ENCODE results near the gene USP38.
"Not testable (repeated sequence)": the region's sequence is repeated elsewhere in the genome, so short reads cannot be mapped to it uniquely, and the experiment has no call there.

The USP38 gene

GRCh38 chr4:143184503-143185252 is at the start of gene USP38:
Gene USP38 (plus strand): TSS chr4:143184917. CDS start chr4:143185451, 534 bp downstream.
- peak; percentile 88 to 99 (median 97) for DNase-seq

- no peak for DNase-seq
Observed at GRCh38 chr4:143135358-143135757, 49.4 kb upstream of the USP38 start.

- no peak for DNase-seq
Observed at GRCh38 chr4:143140696-143141095, 44.0 kb upstream of the USP38 start.

- peak in 1 of 3 experiments; percentile 26 for DNase-seq
Observed at GRCh38 chr4:143148521-143148920, 36.2 kb upstream of the USP38 start.

GRCh38 chr4:143156853-143157252 is 27.9 kb upstream of the USP38 start:
- DNase-seq = no peak

GRCh38 chr4:143163614-143164013 is 21.1 kb upstream of the USP38 start:
- DNase-seq = no peak

- not testable (repeated sequence) for DNase-seq
Observed at GRCh38 chr4:143166722-143167121, 18.0 kb upstream of the USP38 start.

GRCh38 chr4:143178923-143179322 is 5.8 kb upstream of the USP38 start:
- DNase-seq = peak in 2 of 3 experiments; percentile 44 to 72

- DNase-seq = peak in 1 of 3 experiments; percentile 75
Observed at GRCh38 chr4:143183513-143184216, 1.1 kb upstream of the USP38 start.

- DNase-seq = no peak
Observed at GRCh38 chr4:143184217-143184502, 557 bp upstream of the USP38 start.

- peak in 2 of 3 experiments; percentile 33 to 63 for DNase-seq
Observed at GRCh38 chr4:143185253-143186107, 763 bp downstream of the USP38 start.

- DNase-seq = no peak
Observed at GRCh38 chr4:143186212-143186611, 1.5 kb downstream of the USP38 start.

GRCh38 chr4:143186649-143187048 is 1.9 kb downstream of the USP38 start:
- DNase-seq = peak in 1 of 3 experiments; percentile 31

GRCh38 chr4:143188136-143189088 is 3.7 kb downstream of the USP38 start:
- no peak for DNase-seq

- no peak for DNase-seq
Observed at GRCh38 chr4:143189528-143189927, 4.8 kb downstream of the USP38 start.

- DNase-seq = peak in 1 of 3 experiments; percentile 7
Observed at GRCh38 chr4:143195581-143195980, 10.9 kb downstream of the USP38 start.

GRCh38 chr4:143196323-143196722 is 11.6 kb downstream of the USP38 start:
- DNase-seq = no peak

GRCh38 chr4:143199503-143199902 is 14.8 kb downstream of the USP38 start:
- no peak for DNase-seq

GRCh38 chr4:143202824-143203223 is 18.1 kb downstream of the USP38 start:
- peak in 1 of 3 experiments; percentile 12 for DNase-seq

- no peak for DNase-seq
Observed at GRCh38 chr4:143203577-143203976, 18.9 kb downstream of the USP38 start.

GRCh38 chr4:143207555-143207954 is 22.8 kb downstream of the USP38 start:
- peak in 1 of 3 experiments; percentile 64 for DNase-seq

- DNase-seq = no peak
Observed at GRCh38 chr4:143212566-143212965, 27.8 kb downstream of the USP38 start.

All from NCI-H1417 (cell line).